Measurements from ENCODE around the gene EFHD2.

DNA sequence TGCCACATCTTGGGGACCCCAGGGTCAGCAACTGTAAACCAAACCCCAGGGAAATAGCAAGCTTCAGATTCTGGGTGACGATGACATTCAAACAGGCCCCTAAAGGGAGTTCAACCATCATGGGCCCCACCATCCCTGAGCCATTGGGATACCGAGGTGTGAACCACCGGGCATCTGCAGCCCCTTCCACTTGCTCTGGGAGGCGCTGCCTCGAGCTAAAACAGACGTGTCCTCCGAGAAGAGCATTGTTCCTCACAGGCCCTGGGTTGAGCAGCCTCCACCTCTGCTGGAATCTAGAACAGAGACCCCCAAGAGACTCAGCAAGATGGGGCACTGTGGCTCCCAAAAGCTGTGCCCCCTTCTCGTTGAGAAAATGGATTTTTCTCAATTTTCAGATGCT is 19.0 kb upstream of the EFHD2 start:
- TF ChIP-seq EZH2 (IDR thresholded peaks at IDR 0.05; ENCODE audit: low read depth), result no peak
- TF ChIP-seq, protein P1, sequence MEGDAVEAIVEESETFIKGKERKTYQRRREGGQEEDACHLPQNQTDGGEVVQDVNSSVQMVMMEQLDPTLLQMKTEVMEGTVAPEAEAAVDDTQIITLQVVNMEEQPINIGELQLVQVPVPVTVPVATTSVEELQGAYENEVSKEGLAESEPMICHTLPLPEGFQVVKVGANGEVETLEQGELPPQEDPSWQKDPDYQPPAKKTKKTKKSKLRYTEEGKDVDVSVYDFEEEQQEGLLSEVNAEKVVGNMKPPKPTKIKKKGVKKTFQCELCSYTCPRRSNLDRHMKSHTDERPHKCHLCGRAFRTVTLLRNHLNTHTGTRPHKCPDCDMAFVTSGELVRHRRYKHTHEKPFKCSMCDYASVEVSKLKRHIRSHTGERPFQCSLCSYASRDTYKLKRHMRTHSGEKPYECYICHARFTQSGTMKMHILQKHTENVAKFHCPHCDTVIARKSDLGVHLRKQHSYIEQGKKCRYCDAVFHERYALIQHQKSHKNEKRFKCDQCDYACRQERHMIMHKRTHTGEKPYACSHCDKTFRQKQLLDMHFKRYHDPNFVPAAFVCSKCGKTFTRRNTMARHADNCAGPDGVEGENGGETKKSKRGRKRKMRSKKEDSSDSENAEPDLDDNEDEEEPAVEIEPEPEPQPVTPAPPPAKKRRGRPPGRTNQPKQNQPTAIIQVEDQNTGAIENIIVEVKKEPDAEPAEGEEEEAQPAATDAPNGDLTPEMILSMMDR (conservative IDR thresholded peaks at IDR 0.05), result no peak

Measured in PC-9 (cell line).